22Rv1 (cell line): ENCODE measurements around the gene SKP2.

Experiments used
- ZFX ChIP-seq: fragments of 450-650 bp; IDR thresholded peaks from 2 replicates; pipeline ENCODE4 v1.6.1; 2017; ENCODE audit warnings: antibody characterized with exemption, borderline replicate concordance
- TF ChIP-seq, protein P1 (sequence below): fragments of 450-650 bp; IDR thresholded peaks from 2 replicates; pipeline ENCODE4 v1.5.1; 2017; ENCODE audit warnings: mild to moderate bottlenecking

DNA sequence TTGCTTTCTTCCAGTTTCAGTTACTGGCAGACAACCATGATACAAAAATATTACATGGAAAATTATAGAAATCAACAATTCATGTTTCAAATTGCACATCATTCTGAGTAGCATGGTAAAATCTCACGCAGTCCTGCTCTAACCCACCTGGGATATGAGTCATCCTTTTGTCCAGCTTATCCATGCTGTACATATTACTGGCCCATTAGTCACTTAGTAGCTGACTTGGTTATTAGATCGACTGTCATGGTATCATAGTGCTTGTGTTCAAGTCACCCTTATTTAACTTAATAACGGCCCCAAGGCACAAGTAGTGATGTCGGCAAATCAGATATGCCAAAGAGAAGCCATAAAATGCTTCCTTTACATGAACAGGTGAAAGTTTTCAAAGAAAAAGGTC, 48.6 kb downstream of the SKP2 start:
- TF ChIP-seq, protein P1, sequence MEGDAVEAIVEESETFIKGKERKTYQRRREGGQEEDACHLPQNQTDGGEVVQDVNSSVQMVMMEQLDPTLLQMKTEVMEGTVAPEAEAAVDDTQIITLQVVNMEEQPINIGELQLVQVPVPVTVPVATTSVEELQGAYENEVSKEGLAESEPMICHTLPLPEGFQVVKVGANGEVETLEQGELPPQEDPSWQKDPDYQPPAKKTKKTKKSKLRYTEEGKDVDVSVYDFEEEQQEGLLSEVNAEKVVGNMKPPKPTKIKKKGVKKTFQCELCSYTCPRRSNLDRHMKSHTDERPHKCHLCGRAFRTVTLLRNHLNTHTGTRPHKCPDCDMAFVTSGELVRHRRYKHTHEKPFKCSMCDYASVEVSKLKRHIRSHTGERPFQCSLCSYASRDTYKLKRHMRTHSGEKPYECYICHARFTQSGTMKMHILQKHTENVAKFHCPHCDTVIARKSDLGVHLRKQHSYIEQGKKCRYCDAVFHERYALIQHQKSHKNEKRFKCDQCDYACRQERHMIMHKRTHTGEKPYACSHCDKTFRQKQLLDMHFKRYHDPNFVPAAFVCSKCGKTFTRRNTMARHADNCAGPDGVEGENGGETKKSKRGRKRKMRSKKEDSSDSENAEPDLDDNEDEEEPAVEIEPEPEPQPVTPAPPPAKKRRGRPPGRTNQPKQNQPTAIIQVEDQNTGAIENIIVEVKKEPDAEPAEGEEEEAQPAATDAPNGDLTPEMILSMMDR: no peak
- TF ChIP-seq ZFX: no peak
